T1000 (cell line): Measurements from ENCODE around the gene PNLIP.

Source experiments
- DNase-seq: peaks from one replicate; lab custom pipeline; 2025; ENCODE audit warnings: mixed read lengths; lab: John Stamatoyannopoulos, UW

Gene PNLIP

GRCh38 chr10:116574797-116575196 is 29.1 kb downstream of the PNLIP start:
- DNase-seq, result no peak

GRCh38 chr10:116587878-116588591 is 42.3 kb downstream of the PNLIP start:
- no peak for DNase-seq

GRCh38 chr10:116588995-116589394 is 43.3 kb downstream of the PNLIP start:
- no peak for DNase-seq

GRCh38 chr10:116589926-116590325 is 44.2 kb downstream of the PNLIP start:
- no peak for DNase-seq

GRCh38 chr10:116590590-116591444 is 45.1 kb downstream of the PNLIP start, which contains the start of gene PNLIPRP1:
Gene PNLIPRP1 (plus strand): TSS chr10:116590959. CDS start chr10:116591130, 171 bp downstream.
- no peak for DNase-seq

GRCh38 chr10:116593139-116593740 is 47.5 kb downstream of the PNLIP start:
- no peak for DNase-seq

- no peak for DNase-seq
Observed at GRCh38 chr10:116594525-116595035, 48.8 kb downstream of the PNLIP start.

GRCh38 chr10:116596062-116596461 is 50.3 kb downstream of the PNLIP start:
- no peak for DNase-seq

- no peak for DNase-seq
Observed at GRCh38 chr10:116597543-116597942, 51.8 kb downstream of the PNLIP start.

- DNase-seq, result no peak
Observed at GRCh38 chr10:116598329-116598728, 52.6 kb downstream of the PNLIP start.

- DNase-seq, result no peak
Observed at GRCh38 chr10:116599991-116600390, 54.3 kb downstream of the PNLIP start.

GRCh38 chr10:116602648-116603400 is 57.1 kb downstream of the PNLIP start:
- no peak for DNase-seq

- DNase-seq, result no peak
Observed at GRCh38 chr10:116606061-116606483, 60.3 kb downstream of the PNLIP start.

GRCh38 chr10:116607336-116607735 is 61.6 kb downstream of the PNLIP start:
- no peak for DNase-seq

GRCh38 chr10:116608686-116609594 is 63.2 kb downstream of the PNLIP start:
- DNase-seq, result no peak

GRCh38 chr10:116610443-116611152 is 64.9 kb downstream of the PNLIP start:
- DNase-seq, result no peak

- DNase-seq, result no peak
Observed at GRCh38 chr10:116611153-116611545, 65.4 kb downstream of the PNLIP start.

GRCh38 chr10:116612107-116612769 is 66.5 kb downstream of the PNLIP start:
- DNase-seq, result no peak

GRCh38 chr10:116613471-116613870 is 67.7 kb downstream of the PNLIP start:
- DNase-seq, result no peak
